ENCODE measurements around the gene TMTC1. TPM values are rescaled to one million over a fixed set of nuclear protein-coding genes. Genes with fewer than 3 reads are reported as not detected.

The TMTC1 gene
- total and polyA plus RNA-seq, 2 experiments from 2014 or later = 6.8 to 14.0 TPM

DNA sequence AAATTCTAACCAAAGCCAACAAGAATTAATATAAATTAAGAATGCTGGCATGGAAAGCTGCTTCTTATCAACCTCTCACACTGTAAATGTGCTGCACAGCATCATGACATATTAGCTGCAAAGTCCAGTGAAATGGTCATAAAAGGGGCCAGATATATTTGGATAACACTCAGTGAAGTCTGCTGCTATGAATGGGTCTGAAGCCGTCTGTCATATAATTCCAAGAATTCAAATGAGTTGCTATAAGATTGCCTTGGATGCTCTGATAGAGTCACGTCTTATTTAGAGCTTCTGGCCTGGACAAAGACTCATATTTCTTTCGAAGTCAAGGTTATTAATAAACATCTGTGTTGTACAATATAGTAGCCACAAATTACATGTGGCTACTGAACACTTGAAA lies 231.9 kb downstream of the TMTC1 start:
- H3K4me1 ChIP-seq (ENCODE audit: insufficient read depth) = no peaks in the 10 kb centered on the region
- TF ChIP-seq EZH2 (IDR thresholded peaks at IDR 0.05; ENCODE audit: borderline replicate concordance) = no peak
- no peak for TF ChIP-seq EZH2phosphoT487 (IDR thresholded peaks at IDR 0.05; ENCODE audit: low read depth, severe bottlenecking, unreplicated experiment)
- TF ChIP-seq, protein P1, sequence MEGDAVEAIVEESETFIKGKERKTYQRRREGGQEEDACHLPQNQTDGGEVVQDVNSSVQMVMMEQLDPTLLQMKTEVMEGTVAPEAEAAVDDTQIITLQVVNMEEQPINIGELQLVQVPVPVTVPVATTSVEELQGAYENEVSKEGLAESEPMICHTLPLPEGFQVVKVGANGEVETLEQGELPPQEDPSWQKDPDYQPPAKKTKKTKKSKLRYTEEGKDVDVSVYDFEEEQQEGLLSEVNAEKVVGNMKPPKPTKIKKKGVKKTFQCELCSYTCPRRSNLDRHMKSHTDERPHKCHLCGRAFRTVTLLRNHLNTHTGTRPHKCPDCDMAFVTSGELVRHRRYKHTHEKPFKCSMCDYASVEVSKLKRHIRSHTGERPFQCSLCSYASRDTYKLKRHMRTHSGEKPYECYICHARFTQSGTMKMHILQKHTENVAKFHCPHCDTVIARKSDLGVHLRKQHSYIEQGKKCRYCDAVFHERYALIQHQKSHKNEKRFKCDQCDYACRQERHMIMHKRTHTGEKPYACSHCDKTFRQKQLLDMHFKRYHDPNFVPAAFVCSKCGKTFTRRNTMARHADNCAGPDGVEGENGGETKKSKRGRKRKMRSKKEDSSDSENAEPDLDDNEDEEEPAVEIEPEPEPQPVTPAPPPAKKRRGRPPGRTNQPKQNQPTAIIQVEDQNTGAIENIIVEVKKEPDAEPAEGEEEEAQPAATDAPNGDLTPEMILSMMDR (IDR thresholded peaks at IDR 0.05; ENCODE audit: poor library complexity) = no peak
- DNase-seq (ENCODE audit: low spot score) = no peak
- H3K79me2 ChIP-seq = no peaks in the 10 kb centered on the region
- no peaks in the 10 kb centered on the region for H3K9me2 ChIP-seq (replicated peaks; ENCODE audit: insufficient read depth)
- no peaks in the 10 kb centered on the region for H4K20me1 ChIP-seq (ENCODE audit: insufficient read depth, poor library complexity, severe bottlenecking)
- H3K4me3 ChIP-seq = no peak overlapping the region
- H3K9me3 ChIP-seq (ENCODE audit: low read depth) = no peaks in the 10 kb centered on the region
- 47% methylated on average over 3 of the region's 3 CpGs for WGBS (ENCODE audit: low lambda C conversion rate, missing lambda C conversion rate)
- H3K27me3 ChIP-seq = no peaks in the 10 kb centered on the region
- H3K36me3 ChIP-seq (replicated peaks; ENCODE audit: insufficient read depth, low read depth) = no peaks in the 10 kb centered on the region
- no peak overlapping the region for H3K27ac ChIP-seq
- no peak overlapping the region for H2AFZ ChIP-seq
- H3K4me2 ChIP-seq = no peak overlapping the region

DNA sequence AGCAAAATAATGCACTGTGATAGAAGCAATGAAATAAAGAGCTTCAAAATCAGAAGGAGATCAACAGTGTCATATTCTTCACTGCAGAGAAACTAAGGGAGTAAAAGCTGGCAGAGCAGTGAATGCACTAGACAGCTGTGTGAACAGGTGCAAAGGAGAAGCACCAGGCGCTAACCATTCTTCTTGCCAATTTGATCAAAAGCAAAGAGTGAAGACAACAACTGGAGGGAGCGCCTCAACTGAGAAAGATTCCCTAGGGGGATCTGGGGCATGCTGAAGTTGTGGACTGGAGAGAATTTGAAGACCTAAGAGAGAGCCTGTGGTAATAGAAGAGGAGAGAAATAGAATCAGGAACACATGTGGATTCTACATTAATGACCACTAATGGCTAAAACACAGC lies 235.9 kb downstream of the TMTC1 start:
- H3K27ac ChIP-seq = no peak overlapping the region
- no peaks in the 10 kb centered on the region for H3K27me3 ChIP-seq
- no peak overlapping the region for H3K4me2 ChIP-seq
- no peak overlapping the region for H3K4me3 ChIP-seq
- no peak for DNase-seq (ENCODE audit: low spot score)
- no peaks in the 10 kb centered on the region for H3K36me3 ChIP-seq (replicated peaks; ENCODE audit: insufficient read depth, low read depth)
- TF ChIP-seq, protein P1 (IDR thresholded peaks at IDR 0.05; ENCODE audit: poor library complexity) = no peak
- no peak for TF ChIP-seq EZH2 (IDR thresholded peaks at IDR 0.05; ENCODE audit: borderline replicate concordance)
- TF ChIP-seq EZH2phosphoT487 (IDR thresholded peaks at IDR 0.05; ENCODE audit: low read depth, severe bottlenecking, unreplicated experiment) = no peak
- H4K20me1 ChIP-seq (ENCODE audit: insufficient read depth, poor library complexity, severe bottlenecking) = no peaks in the 10 kb centered on the region
- H3K4me1 ChIP-seq (ENCODE audit: insufficient read depth) = no peaks in the 10 kb centered on the region
- no peaks in the 10 kb centered on the region for H3K9me2 ChIP-seq (replicated peaks; ENCODE audit: insufficient read depth)
- H3K79me2 ChIP-seq = no peaks in the 10 kb centered on the region
- H2AFZ ChIP-seq = no peak overlapping the region
- H3K9me3 ChIP-seq (ENCODE audit: low read depth) = no peaks in the 10 kb centered on the region
- WGBS (ENCODE audit: low lambda C conversion rate, missing lambda C conversion rate) = 100% methylated on average over 2 of the region's 2 CpGs

DNA sequence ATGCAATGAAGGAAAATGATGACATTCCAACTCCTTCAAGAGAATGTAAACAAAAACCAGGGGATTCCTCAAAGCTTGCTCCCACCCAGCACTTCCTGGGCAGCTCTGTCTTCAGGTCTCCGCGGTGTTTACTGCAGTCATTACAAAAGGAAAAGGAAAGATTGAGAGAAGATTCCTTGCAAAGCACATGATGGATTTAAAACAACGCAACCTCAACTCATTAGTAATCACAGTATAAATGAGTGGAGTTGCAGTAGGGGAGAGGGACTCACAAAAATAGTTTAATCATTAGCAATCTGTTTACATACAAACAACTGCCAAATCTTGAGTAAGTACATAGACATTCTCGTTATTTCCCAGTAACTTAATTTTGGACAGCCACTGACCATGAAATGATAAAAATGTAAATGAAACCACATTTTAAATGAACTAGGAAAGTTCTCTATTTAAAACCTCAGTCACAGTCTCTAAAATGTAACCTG lies 236.6 kb downstream of the TMTC1 start:
- DNase-seq (ENCODE audit: low spot score) = no peak
- Histone ChIP-seq H2AFZ (no peak overlapping the region), H3K9me3 (ENCODE audit: low read depth) (no peaks in the 10 kb centered on the region), H4K20me1 (ENCODE audit: insufficient read depth, poor library complexity, severe bottlenecking) (no peaks in the 10 kb centered on the region), H3K79me2 (no peaks in the 10 kb centered on the region), H3K27ac (no peak overlapping the region), H3K27me3 (no peaks in the 10 kb centered on the region), H3K36me3 (replicated peaks; ENCODE audit: insufficient read depth, low read depth) (no peaks in the 10 kb centered on the region), H3K4me3 (no peak overlapping the region), H3K4me2 (no peak overlapping the region), H3K4me1 (ENCODE audit: insufficient read depth) (no peaks in the 10 kb centered on the region), H3K9me2 (replicated peaks; ENCODE audit: insufficient read depth) (no peaks in the 10 kb centered on the region)
- 52% methylated on average over 4 of the region's 4 CpGs for WGBS (ENCODE audit: low lambda C conversion rate, missing lambda C conversion rate)
- TF ChIP-seq EZH2phosphoT487 (IDR thresholded peaks at IDR 0.05; ENCODE audit: low read depth, severe bottlenecking, unreplicated experiment) = no peak
- TF ChIP-seq EZH2 (IDR thresholded peaks at IDR 0.05; ENCODE audit: borderline replicate concordance) = no peak
- TF ChIP-seq, protein P1 (IDR thresholded peaks at IDR 0.05; ENCODE audit: poor library complexity) = no peak

DNA sequence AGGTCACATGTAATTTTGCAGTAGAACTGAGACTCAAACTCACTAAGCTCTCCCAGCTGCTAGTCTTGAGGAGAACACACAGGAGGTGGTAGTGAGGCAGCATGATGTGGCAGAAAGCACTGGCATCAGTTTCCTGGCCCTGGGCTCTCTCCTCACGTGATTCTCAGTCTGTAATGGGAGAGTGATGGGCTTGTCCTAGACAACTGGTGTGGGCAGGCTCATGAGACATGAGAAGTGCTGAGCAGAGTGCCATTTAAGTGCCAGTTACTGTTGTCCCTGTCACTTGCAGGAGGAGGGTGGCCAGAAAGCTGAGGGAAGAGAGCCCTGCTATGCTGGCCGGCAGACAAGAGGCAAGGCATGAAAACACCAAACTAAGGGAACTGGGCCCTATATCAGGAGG lies 237.7 kb downstream of the TMTC1 start:
- H3K27me3 ChIP-seq = no peaks in the 10 kb centered on the region
- H3K4me3 ChIP-seq = no peak overlapping the region
- DNase-seq (ENCODE audit: low spot score) = no peak
- H3K36me3 ChIP-seq (replicated peaks; ENCODE audit: insufficient read depth, low read depth) = no peaks in the 10 kb centered on the region
- H3K4me1 ChIP-seq (ENCODE audit: insufficient read depth) = no peaks in the 10 kb centered on the region
- 91% methylated on average over 2 of the region's 2 CpGs for WGBS (ENCODE audit: low lambda C conversion rate, missing lambda C conversion rate)
- TF ChIP-seq EZH2phosphoT487 (IDR thresholded peaks at IDR 0.05; ENCODE audit: low read depth, severe bottlenecking, unreplicated experiment) (no peak), EZH2 (IDR thresholded peaks at IDR 0.05; ENCODE audit: borderline replicate concordance) (no peak)
- TF ChIP-seq, protein P1 (IDR thresholded peaks at IDR 0.05; ENCODE audit: poor library complexity) = no peak
- no peak overlapping the region for H3K27ac ChIP-seq
- H3K79me2 ChIP-seq = no peaks in the 10 kb centered on the region
- H2AFZ ChIP-seq = no peak overlapping the region
- H3K4me2 ChIP-seq = no peak overlapping the region
- H3K9me3 ChIP-seq (ENCODE audit: low read depth) = no peaks in the 10 kb centered on the region
- H4K20me1 ChIP-seq (ENCODE audit: insufficient read depth, poor library complexity, severe bottlenecking) = no peaks in the 10 kb centered on the region
- no peaks in the 10 kb centered on the region for H3K9me2 ChIP-seq (replicated peaks; ENCODE audit: insufficient read depth)

Measured in hepatocyte (in vitro differentiated cells).